GOT3 (cell line): ENCODE measurements around the gene MORN5.

Experiments used
- DNase-seq: peaks from one replicate; lab custom pipeline; 2025; ENCODE audit warnings: mixed read lengths; lab: John Stamatoyannopoulos, UW

MORN5 gene

DNA sequence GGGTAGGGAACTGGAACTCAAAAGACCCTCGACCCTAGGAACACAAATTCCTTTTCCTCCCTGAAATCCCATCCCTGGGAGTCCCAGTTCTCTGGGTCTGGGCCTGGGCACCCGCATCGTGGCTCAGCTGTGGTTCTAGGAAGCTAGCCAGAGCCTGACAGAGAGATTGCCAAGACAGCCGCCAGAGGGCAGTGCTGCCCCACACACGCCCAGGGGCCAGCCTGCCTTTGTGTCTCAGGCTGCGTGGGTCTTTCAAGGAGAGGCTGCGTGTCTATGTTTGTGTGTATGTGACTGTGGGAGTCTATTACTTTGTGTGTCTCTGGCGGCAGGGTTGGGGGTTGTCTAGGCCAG is 34.6 kb upstream of the MORN5 start:
- peak; percentile 10 for DNase-seq

DNA sequence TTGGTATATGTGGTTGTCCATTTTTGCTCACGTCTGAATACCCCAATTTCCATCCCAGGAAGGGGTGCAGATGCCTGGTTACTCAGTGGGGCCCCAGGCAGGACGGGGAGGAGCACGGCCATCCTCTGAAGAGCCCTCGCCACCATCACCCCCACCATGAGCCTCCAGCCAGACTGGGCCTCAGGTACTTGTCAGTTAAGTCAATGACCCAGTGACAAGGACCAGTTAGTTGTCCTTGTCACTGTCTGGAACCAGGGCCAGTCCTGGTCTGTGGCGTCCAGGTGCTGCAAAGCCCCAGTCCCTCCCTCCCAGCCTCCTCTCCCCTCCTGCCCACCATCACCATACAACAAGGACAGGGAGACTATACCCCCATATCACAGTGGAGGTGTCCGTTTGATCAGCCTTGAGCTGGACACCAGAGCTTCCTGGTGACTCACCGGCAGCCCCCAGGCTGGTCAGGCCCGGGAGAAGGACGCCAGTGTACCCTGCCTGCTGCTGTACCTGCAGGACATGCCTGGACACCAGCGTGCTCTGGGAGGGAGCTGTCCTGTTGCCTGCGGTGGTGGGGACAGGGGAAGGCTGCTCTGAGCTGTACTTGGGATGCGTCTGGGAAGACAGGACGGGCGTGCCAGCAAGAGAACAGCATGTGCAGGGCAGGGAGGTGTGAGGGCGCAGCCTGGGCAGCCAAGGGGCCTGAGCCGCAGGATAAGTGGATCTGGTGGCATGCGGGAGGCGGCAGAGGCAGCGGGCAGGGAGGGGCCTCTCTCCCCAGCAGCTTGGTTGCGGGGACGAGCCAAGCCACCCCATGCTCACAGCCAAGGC is 34.0 kb upstream of the MORN5 start:
- DNase-seq, result no peak

DNA sequence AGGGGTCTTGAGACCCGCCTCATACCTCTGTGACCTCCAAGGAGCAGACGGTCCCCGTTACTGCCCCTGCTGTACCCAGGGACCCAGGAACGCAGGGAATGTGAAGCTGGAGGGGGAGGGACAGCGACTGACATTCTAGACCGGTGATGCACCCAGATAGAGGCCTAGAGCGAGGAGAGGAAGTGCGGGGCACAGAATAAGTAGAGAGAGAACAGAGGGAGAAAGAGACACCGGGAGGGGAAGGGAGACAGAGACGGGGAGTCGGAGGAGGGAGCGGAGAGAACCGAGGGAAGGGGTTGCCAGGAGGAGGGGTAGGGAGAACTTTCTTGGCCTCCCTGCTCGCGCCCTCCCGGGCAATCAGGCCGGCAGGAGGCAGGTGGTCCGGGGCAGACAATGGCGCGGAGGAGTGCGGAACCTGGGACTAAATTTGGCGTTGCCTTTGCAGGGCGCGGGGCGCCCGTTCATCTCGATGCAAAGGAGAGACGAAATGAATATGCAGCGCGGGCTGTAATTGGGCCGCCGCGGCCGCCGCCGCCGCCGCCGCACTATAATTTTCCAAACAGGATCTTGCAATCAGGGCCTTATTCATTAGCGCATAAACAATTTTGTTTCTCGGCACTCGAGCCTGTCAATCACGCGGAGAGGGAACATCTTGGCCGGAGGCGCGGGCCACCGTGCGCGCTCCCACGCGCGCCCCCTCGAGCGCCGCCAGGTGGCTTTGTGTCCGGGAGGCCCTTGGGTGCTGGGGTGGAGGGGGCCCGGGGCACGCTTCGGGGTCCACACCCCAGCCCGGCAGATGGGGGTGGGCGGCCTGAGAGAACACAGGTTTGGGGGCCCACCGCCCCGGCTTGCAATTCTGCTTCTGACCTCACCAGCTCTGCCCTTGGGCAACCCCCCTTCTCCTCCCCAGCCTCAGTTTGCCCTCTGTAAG is 33.1 kb upstream of the MORN5 start:
- no peak for DNase-seq

DNA sequence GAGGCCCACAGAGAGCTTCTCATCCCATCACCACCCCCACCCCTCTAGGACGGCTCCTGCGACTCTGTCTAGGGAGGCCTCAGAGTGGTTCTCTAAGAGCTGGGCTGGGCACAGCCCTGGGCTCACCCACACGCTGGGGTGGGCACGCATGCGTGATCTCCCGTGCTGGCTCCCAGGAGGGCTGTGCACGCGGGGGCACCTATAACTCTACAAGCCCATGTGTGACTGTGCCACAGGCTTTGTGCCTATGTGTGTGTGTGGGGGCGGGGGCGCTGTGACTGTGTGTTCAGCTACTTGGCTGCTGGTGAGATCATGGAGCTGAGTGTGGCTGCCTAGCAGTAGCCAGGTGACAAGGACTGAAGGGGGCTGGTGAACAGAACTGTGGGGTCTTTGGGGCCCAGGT is 32.3 kb upstream of the MORN5 start:
- DNase-seq, result no peak

DNA sequence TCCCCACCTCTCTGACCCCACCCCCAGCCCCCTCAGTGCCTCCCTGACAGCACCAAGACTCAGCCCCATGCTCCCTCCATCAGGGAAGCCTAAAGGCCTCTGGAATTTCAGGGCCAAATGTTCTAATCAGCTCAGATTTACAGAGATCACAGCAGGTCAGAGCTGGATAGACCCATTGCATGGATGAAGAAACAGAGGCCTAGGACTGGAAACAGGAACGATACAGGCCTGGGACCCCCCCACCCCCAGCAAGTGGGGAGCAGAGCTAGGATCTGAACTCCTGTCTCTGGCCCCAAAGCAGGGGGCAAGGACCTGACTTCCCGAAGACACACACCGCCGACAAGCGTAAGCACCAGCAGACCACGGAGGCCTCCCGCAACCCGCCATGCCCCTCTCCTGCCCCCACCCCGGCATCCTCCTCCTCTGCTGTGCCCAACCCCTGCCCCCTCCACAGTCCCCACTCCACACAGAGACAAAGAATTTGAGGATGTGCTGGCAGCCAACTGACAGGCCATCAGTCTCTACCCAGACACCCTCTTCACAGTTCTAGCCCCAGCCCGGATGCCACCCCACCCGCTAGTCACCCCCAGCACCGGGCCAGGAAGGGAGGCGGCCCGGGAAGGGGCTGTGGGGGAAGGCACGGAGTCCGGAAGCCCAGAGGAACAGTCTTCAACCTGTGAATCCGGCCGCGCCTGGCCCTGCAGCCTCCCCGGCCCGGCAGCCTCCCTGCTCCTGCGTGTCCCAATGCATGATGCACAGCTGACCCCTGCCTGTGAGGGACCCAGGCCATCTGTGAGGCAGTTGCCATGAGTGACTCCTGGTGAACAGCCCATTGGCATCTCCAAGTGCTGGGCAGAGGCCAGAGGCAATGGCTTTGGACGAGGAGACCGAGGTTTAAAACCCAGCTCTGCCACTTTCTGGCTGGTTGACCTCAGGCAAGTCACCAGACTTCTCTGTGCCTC is 31.4 kb upstream of the MORN5 start:
- no peak for DNase-seq

DNA sequence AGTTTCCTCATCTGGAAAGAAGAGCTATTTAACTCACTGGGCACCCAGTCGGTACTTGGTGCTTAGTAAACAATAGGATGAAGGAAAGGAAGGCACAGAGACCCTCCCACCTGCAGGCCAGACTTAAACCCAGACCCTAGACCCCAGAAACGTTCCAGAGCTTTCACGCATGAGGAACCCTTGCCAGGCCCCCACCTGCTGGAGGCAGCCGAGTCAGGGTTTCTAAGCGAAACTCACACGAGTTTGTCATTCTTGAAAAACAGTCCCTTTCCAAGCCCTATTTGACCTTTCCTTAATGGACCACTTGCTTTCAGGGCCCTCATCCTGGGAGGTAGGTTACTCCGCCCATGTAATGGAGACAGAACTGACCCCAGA is 30.8 kb upstream of the MORN5 start:
- no peak for DNase-seq

DNA sequence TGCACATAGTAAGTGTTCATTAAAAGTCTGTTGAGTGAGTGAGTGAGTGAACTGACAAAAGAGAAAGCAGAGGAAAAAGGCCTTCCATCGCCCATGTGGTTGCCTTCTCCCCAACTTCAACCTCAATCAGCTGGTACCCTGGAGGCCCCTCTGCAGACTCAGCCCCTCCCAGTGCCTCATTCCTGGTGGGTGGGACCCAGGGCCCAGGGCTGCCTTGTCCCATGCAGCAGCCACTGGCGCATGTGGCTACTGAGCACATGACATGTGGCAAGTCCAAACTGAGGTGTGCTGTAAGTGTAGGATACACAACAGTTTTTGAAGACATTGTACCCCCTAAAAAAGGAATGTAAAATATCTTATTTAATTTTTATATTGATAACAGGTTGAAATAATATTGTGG is 29.7 kb upstream of the MORN5 start:
- no peak for DNase-seq

DNA sequence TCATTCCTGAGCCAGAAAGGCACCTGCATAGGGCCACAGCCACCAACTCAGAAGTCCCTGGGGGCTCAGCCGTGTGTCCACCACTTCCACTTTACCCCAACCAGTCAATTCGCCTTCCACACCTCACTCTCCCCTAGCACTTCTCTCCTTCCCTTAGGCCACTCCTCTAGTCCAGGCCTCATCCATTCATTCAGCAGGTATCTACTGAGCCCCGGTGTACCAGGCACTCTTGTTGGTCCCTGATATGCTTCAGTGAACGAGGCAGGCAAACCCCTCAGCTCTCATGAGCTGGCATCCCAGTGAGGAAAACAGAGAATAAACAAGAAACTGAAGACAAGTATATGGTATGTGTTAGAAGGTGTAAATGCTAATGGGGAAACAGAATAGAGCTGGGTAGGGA is 28.9 kb upstream of the MORN5 start:
- DNase-seq, result no peak

DNA sequence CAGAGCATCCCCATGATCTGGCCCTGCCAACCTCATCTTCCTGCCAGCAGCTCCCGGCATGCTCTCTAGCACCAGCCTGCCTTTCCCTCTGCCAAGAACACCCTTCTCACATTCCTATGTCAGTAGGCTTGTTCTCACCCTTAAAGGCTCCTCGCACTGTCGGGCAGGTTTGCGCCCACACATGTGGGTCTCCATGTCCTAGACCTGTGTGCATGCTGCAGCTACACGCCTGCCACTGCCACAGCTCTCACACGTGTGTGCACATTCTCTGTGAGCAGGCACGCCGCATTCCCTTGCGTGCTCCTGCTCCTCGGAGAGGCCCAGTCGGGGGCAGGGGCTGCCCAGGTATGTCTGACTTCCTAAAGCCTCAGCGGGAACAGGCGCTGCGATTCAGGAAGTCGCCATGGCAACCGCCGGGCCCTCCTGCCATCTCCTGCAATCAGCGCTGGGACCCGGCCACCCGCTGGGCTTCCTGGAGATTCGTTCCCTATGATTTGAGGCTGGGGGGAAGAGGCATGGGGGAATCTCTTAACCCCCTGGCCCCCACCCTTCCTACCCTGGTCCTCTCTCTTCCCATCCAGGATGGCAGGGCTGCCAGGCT is 28.2 kb upstream of the MORN5 start:
- no peak for DNase-seq

DNA sequence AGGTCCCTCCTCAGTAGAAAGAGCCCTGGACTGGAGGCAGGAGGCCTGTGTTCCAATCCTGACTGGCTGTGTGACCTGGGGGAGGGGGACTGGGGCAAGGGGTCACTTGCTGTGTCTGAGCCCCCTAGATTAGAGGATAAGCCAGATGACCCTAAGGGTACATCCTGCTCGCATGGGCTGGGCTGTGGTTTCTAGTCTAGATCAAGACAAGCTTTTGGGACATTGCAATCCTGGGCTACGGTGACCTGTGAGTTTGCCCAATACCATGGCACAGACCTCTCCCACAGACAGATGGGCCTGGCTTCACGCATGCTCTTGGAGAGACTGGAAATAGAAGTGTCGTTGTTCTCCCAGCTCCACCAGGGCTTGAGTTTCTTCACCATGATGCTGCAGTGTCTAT is 27.2 kb upstream of the MORN5 start:
- no peak for DNase-seq

DNA sequence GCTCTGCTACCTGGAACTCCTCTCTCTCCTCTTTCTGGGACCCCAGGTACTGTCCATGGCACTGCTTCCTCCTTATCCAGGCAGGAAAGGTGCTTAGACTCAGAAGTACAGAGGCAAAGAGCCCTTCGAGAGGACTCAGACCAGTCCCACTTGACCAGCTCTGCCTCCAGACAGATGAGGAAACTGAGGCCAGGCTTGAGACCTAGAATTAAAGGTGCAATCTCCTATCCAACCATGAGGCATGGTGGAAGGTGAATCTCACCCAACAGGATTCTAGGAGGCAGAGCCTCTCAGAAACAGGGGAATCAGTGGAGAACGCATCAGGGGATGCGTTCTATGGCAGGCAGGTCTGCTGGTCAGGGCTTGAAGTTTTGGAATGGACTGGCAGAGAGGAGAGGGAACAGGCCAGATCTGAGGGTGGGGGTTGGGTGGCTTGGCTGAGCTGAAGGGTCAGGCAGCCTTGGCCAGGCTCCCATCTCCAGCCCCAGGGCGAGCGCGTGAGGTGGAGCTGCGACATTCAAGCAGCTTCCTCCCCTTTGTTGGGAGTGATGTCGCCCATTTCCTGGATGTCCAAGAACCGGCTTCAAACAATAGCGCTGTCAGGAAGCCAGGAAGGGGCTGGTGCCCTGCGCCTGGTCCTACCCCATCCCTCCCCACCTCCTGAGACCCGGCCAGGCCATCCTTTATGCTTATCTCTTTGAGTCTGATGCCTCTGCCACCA is 26.3 kb upstream of the MORN5 start:
- DNase-seq, result no peak

DNA sequence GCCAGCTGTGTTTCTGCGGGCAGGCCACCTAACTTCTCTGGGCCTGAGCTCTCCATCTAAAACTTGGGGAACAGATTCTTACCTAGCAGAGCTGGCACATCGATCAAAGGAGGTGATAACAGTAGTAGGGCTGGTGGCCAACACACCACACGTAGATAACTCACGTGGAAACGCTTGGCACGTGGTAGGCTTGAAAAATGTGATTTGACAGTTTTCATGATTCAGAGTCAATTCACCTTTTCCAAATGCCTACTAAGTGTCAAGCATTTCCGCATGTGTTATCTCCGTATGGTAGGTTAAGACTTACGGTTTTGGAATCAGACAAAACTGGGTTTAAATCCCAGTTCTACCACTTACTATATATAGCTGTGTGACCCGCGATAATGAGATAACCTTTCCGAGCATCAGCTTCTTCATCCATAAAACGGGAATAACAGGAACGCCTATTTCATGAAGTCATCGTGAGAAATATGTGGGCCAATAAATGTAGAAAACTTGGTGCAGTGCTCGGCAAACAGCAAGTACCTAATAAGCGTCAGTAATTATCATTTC is 25.6 kb upstream of the MORN5 start:
- no peak for DNase-seq

DNA sequence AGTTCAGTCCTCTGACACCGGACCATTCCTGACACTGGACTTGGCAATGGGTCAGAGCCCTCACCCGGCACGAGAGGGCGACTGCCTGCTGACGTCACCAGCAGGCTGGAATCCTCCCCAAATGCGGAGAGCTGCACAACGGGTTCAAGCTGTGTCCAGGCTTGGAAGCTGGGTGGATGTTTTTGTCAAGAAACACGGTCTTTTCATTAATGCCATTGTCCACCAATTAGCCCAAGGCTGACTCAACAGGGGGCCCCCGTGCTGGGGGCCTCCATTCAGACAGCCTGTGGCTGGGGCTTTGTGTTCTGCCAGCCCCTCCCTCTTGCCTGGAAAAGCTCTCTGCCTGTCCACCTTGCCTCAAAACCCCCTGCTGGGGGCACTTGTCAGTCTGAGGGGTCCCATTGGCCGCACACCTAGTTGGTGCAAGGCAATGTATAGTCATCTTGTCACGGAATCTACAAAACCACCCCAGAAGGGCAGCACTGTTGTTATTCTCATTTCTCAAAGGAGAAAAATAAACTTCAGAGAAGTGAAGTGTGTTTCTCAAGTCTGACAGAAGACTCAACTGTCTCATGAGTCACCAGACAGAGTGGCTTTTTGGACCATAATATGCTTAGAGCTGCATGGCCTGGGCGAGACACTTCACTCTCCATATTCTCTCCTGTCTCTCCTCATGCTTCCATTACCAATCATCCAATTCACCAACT is 24.7 kb upstream of the MORN5 start:
- DNase-seq, result no peak

DNA sequence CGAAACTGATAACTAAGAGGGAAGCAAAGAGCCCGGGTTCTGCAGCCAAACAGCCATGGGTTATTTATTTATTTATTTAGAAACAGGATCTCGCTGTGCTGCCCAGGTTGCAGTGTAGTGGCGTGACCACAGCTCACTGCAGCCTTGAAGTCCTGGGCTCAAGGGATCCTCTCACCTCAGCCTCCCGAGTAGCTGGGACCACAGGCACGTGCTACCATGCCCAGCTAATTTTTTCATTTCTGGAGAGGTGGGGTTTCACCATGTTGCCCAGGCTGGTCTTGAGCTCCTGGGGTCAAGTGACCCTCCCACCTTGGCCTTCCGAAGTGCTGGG is 24.2 kb upstream of the MORN5 start:
- no peak for DNase-seq

DNA sequence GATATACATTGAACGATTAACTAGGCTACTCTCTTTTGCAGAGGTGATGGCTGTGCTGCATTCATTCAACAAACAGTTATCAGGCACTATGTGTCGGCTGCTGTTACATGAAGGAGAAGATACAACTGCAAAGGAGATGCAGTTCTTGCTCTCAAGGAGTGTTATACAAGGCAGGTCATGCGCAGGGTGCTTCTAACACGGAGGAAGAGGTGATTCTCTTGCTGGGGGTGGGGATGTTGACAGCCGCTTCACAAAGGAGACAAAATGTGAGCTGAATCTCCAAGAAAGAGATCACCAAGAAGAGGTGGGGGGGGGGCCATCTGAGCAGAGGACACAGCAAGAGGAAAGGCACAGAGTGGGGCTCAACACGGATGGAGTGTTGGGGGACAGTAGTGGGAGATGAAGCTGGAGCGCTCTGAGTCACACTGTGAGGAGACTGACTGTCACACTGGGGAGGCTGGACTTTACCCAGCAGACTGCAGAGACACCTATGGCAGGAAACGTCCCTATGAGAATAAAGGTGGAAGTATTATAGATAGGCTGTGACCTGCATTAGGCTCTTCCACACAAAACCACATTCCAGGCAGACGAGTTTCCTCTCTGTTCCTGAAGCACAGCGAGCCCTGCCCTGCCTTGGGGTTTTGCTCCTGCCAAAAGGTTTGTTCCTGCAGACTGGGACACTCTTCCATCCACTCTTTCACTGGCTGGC is 21.0 kb upstream of the MORN5 start:
- DNase-seq, result no peak

DNA sequence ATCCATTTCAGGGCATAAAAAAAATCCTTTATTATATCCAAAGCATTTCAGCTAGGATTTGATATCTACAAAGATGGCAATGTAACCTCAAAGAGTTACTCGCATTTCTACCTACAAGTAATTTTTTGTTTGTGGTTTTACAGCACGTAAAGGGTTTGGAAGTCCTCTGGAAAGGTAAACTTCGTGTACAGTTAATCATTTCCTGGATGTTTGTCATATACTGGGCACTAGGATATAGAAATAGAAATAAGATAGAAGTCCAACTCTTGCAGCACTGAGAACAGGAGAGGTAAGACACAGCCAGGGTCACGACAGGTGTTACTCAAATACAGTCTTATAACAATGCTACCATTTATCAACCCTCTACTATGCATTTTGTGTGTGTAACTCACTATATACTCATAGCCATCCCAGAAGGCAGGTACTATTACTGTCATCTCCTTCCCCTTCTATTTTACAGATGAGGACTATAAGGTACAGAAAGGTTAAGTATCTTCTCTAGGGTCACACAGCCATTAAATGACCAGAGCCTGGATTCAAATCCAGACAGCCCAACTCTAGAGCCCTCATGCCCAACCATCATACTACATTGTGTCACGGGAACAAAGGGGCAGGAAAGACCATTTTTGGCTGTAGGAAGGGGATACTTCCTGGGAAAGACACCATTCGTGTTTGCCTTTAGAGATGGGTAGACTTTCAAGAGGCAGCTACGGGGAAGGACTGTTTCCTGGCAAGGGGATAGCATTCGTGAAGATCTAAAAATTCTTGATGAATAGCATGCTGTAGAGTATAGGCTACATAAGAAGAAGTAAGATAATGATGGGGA is 19.1 kb upstream of the MORN5 start:
- DNase-seq, result no peak

DNA sequence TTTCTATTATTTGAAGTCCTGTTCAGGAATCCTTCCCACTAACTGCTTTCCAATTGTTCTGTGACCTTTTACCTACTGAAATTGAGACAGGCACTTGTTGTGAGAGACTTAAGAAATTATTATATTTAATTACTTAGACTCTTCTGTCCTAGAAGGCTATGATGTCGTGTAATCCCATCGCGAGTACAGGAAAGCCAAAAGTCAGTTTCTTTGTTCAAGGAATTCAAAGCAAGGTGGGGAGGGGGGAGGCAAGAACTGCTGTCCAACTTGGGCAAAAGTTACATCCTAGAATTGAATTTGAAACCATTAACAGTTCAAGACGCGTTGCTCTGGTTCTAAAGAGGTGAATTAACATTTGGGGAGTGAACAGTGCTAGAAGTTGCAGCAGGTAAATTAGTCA is 18.0 kb upstream of the MORN5 start:
- no peak for DNase-seq

DNA sequence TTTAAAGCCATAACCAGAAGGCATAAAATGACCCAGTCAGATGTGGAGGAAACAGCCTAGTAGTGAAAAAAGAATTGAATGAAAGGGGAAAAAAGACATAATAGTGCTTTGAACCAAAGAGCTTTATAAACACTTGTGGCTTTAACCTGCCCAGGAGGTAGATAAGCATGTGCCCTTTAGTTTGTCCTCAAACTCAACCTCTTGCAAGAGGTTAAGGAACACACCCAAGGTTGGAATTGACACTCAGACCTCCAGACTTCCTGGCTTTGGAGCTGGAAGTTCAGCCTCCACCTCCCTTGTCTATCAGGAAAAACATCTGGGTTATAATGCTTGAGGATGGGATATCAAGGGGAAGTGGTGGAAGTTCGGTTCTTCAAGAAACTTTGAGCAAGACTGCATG is 16.4 kb upstream of the MORN5 start:
- DNase-seq, result no peak
